HEK293 (cell line): ENCODE data around the gene PRDM5.

Source experiments
- ATF2 ChIP-seq: fragments of 450-650 bp; formaldehyde crosslinking; IDR thresholded peaks from 2 replicates; pipeline ENCODE4 v1.5.1; 2016; ENCODE audit warnings: missing biosample characterization, missing genetic modification characterization, low read depth
- SALL2 ChIP-seq: fragments of 450-650 bp; formaldehyde crosslinking; IDR thresholded peaks from 2 replicates; pipeline ENCODE4 v1.5.0; 2017; ENCODE audit warnings: missing biosample characterization, mild to moderate bottlenecking, missing genetic modification characterization, borderline replicate concordance
- SP7 ChIP-seq: fragments of 450-650 bp; formaldehyde crosslinking; IDR thresholded peaks from 2 replicates; pipeline ENCODE4 v1.5.1; 2016; ENCODE audit warnings: missing biosample characterization, missing genetic modification characterization
- YY1 ChIP-seq: fragments of 450-650 bp; formaldehyde crosslinking; IDR thresholded peaks from 2 replicates; pipeline ENCODE4 v1.5.1; 2018; ENCODE audit warnings: missing biosample characterization, missing genetic modification characterization
- ZNF26 ChIP-seq: fragments of 450-650 bp; formaldehyde crosslinking; IDR thresholded peaks from 2 replicates; pipeline ENCODE4 v1.5.1; 2016; ENCODE audit warnings: missing biosample characterization, missing genetic modification characterization
- ZNF398 ChIP-seq: fragments of 450-650 bp; formaldehyde crosslinking; IDR thresholded peaks from 2 replicates; pipeline ENCODE4 v1.5.1; 2017; ENCODE audit warnings: missing biosample characterization, missing genetic modification characterization
- ZNF544 ChIP-seq: fragments of 450-650 bp; formaldehyde crosslinking; IDR thresholded peaks from 2 replicates; pipeline ENCODE4 v1.5.0; 2017; ENCODE audit warnings: missing biosample characterization, missing genetic modification characterization
- ZNF626 ChIP-seq: fragments of 450-650 bp; sonication (Bioruptor Pico); formaldehyde crosslinking; IDR thresholded peaks from 2 replicates; pipeline ENCODE4 v1.5.1; 2018; ENCODE audit warnings: missing biosample characterization, missing genetic modification characterization, inconsistent platforms
- TF ChIP-seq, protein P1 (sequence below): fragments of 450-650 bp; formaldehyde crosslinking; IDR thresholded peaks from 2 replicates; pipeline ENCODE4 v1.5.1; 2016; ENCODE audit warnings: missing biosample characterization, missing genetic modification characterization
- TF ChIP-seq, protein P2 (sequence below): fragments of 450-650 bp; formaldehyde crosslinking; conservative IDR thresholded peaks from 2 replicates; pipeline ENCODE4 v1.5.1; 2016; ENCODE audit warnings: low read depth, missing biosample characterization, missing genetic modification characterization

DNA sequence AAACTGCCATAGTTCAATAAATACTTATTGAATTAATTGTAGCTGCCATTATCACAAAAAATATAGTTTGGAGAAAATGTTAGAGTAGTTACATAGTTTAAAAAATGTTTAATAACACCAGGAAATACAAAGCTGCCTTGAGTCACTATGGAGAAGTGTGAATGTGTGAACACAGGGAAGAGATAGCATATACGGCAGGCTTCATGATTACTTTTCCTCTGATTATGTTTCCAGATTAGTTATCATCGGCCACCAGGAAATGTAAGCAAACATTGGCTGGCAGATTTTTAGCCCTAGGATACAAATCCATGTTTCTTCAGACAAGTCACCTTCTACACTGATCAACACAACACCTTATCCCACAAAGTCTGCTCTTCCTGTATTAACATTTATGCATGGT is 4.4 kb downstream of the PRDM5 start:
- TF ChIP-seq, protein P1, sequence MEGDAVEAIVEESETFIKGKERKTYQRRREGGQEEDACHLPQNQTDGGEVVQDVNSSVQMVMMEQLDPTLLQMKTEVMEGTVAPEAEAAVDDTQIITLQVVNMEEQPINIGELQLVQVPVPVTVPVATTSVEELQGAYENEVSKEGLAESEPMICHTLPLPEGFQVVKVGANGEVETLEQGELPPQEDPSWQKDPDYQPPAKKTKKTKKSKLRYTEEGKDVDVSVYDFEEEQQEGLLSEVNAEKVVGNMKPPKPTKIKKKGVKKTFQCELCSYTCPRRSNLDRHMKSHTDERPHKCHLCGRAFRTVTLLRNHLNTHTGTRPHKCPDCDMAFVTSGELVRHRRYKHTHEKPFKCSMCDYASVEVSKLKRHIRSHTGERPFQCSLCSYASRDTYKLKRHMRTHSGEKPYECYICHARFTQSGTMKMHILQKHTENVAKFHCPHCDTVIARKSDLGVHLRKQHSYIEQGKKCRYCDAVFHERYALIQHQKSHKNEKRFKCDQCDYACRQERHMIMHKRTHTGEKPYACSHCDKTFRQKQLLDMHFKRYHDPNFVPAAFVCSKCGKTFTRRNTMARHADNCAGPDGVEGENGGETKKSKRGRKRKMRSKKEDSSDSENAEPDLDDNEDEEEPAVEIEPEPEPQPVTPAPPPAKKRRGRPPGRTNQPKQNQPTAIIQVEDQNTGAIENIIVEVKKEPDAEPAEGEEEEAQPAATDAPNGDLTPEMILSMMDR (tag by site-specific recombination): no peak
- no peak for TF ChIP-seq ZNF26
- TF ChIP-seq, protein P2, sequence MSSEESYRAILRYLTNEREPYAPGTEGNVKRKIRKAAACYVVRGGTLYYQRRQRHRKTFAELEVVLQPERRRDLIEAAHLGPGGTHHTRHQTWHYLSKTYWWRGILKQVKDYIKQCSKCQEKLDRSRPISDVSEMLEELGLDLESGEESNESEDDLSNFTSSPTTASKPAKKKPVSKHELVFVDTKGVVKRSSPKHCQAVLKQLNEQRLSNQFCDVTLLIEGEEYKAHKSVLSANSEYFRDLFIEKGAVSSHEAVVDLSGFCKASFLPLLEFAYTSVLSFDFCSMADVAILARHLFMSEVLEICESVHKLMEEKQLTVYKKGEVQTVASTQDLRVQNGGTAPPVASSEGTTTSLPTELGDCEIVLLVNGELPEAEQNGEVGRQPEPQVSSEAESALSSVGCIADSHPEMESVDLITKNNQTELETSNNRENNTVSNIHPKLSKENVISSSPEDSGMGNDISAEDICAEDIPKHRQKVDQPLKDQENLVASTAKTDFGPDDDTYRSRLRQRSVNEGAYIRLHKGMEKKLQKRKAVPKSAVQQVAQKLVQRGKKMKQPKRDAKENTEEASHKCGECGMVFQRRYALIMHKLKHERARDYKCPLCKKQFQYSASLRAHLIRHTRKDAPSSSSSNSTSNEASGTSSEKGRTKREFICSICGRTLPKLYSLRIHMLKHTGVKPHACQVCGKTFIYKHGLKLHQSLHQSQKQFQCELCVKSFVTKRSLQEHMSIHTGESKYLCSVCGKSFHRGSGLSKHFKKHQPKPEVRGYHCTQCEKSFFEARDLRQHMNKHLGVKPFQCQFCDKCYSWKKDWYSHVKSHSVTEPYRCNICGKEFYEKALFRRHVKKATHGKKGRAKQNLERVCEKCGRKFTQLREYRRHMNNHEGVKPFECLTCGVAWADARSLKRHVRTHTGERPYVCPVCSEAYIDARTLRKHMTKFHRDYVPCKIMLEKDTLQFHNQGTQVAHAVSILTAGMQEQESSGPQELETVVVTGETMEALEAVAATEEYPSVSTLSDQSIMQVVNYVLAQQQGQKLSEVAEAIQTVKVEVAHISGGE: no peak
- no peak for TF ChIP-seq YY1
- TF ChIP-seq SALL2 (tag by site-specific recombination): no peak
- no peak for TF ChIP-seq ZNF626 (tag by site-specific recombination)
- TF ChIP-seq ZNF398 (tag by site-specific recombination): no peak
- no peak for TF ChIP-seq SP7 (tag by site-specific recombination)
- no peak for TF ChIP-seq ZNF544 (tag by site-specific recombination)
- no peak for TF ChIP-seq ATF2 (tag by site-specific recombination)
